Mucosa of descending colon (tissue), 3 donors: Measurements from ENCODE around the gene TXN. TPM values are rescaled to one million over a fixed set of nuclear protein-coding genes. Genes with fewer than 3 reads are reported as not detected.

Experiments
- ATAC-seq: fragments of 200-7000 bp; cut with Tn5 transposase; one replicate; pipeline ENCODE4 v1.9.1; 2020; ENCODE audit warnings: mild to moderate bottlenecking, moderate library complexity
- DNase-seq, 3 donors: peaks; one replicate each; pipeline ENCODE4 v3.0.0-alpha.2; 2020
- H3K36me3 ChIP-seq: fragments of 200-600 bp; one replicate; pipeline ENCODE4 v1.8.0; 2021; ENCODE audit warnings: low read depth, mild to moderate bottlenecking
- H3K4me1 ChIP-seq: fragments of 200-600 bp; one replicate; pipeline ENCODE4 v1.8.0; 2021; ENCODE audit warnings: low read depth, mild to moderate bottlenecking
- H3K4me3 ChIP-seq: fragments of 200-600 bp; one replicate; pipeline ENCODE4 v1.8.0; 2021; ENCODE audit warnings: mild to moderate bottlenecking
- H3K9me3 ChIP-seq: fragments of 200-600 bp; one replicate; pipeline ENCODE4 v1.8.0; 2021; ENCODE audit warnings: mild to moderate bottlenecking
- intact Hi-C, 2 donors: fragments of 100-400 bp; cut with DNase I in 1 of 2; cut with micrococcal nuclease in 1 of 2; formaldehyde crosslinking; loops; one replicate each; pipeline versions ENCODE4 v1.11.0 to v1.11.1; 2022; cut with DNase I, micrococcal nuclease
- total RNA-seq, 3 donors: library from RNA; stranded (reverse); fragmentation: NEBNext Ultra II Directional in 2 of 3; extraction: Animal tissue kit (Norgen Biotek cat#: 25700) in 2 of 3; gene quantifications; one replicate each; pipeline versions ENCODE4 v1.2.1 to v1.2.4, GENCODE V29; 2021 to 2023
- TF ChIP-seq, protein P1 (sequence below): fragments of 200-600 bp; IDR thresholded peaks from one replicate; pipeline ENCODE4 v1.8.0; 2022; ENCODE audit warnings: antibody characterized with exemption, mild to moderate bottlenecking
- donor health status: DM: no; HTN: no; CAD: no; lungs with moderate emphysema.
- donor health status: DM: no; HTN: no; CAD: no.
- donor health status: DM: no; HTN: yes; CAD: no.

TXN gene
- total RNA-seq, 3 donors from 2014 or later = 228 to 441 (median 422) TPM

DNA sequence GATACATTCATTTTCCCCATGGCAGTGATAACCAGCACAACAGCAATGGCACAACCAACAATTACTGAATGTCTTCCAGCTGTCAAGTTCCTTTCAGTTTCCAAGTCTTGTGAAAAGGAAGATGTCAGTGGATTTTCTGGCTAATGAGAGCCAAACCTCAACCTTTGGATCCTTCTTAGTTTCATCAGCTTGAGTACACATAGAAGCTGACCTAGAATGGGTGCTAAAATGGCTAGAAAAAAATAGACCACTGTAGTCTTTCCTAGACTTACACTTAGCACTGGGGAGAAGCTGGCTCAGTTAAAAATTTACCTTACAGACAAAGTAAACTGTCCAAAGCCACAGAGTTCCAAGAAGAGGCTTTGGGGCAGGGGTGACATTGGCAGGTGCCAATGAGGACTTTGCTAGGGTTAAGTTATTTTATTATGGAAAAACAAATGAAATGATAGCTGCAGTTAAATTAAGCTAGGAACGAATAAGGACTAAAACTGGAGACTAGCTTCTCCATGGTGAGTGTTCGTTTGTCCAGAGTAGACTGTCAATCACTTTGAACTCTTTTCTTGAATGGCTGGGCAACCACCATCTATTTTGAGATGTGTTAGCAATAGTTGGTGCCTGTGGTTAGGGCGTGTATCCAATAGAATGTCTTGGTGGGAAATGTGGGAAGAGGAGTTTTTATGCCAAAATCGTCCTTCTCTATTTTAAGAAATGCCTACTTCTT is 25.9 kb upstream of the TXN start:
- Histone ChIP-seq H3K36me3 (no peaks in the 10 kb centered on the region), H3K9me3 (no peaks in the 10 kb centered on the region), H3K4me3 (no peak overlapping the region), H3K4me1 (peaks cover 8% of the 10 kb centered on the region)
- peak; percentile 44 for ATAC-seq
- TF ChIP-seq, protein P1, sequence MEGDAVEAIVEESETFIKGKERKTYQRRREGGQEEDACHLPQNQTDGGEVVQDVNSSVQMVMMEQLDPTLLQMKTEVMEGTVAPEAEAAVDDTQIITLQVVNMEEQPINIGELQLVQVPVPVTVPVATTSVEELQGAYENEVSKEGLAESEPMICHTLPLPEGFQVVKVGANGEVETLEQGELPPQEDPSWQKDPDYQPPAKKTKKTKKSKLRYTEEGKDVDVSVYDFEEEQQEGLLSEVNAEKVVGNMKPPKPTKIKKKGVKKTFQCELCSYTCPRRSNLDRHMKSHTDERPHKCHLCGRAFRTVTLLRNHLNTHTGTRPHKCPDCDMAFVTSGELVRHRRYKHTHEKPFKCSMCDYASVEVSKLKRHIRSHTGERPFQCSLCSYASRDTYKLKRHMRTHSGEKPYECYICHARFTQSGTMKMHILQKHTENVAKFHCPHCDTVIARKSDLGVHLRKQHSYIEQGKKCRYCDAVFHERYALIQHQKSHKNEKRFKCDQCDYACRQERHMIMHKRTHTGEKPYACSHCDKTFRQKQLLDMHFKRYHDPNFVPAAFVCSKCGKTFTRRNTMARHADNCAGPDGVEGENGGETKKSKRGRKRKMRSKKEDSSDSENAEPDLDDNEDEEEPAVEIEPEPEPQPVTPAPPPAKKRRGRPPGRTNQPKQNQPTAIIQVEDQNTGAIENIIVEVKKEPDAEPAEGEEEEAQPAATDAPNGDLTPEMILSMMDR = no peak
- intact Hi-C loops = no loop called here
- no peak for DNase-seq

DNA sequence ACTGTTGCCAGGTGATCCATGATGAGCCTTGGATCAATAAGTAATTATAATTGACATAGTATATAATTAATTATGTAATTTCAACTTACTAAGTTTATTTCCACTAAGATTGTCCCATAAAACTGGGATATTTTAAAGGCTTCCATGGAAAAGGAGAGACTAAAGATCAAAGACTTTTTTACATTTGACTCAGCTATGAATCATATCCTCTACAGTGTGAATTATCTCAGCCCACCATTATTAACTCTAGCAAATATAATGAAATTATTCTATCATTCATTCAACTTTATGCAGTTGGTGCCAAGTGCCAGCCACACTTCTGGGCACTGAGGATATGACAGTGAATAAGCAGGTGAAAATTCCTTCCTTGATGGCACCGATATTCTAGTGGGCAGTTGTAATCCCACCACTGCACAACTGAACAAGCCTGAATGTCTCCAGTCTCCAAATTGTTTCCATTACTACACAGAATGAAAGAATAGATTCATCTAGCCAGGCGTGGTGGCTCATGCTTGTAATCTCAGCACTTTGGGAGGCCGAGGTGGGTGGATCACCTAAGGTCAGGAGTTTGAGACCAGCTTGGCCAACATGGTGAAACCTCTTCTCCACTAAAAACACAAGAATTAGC is 21.9 kb upstream of the TXN start:
- ATAC-seq (no peak), DNase-seq (no peak)
- Histone ChIP-seq H3K9me3 (no peaks in the 10 kb centered on the region), H3K4me3 (no peak overlapping the region), H3K36me3 (no peaks in the 10 kb centered on the region), H3K4me1 (peaks cover 8% of the 10 kb centered on the region)
- intact Hi-C loops = no loop called here
- TF ChIP-seq, protein P1 = no peak

DNA sequence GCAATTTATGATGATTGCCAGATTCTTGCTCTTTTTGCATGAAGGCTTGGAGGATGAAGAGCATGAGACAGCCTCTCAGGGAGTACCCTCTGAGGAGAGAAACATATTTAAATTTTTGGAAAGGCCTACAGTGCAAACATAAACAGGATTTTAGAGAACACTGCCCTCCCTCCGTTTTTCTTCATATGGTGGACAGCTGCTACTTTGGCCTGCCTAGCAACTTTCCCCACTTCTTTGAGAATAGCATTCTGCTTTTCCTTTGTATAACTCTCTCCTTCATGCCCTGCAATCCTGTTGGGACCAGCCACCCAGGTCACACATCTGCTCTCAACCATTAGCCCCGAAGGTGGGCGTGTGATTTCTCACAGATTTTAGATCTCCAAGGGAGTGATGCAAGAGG is 20.5 kb upstream of the TXN start:
- Histone ChIP-seq H3K36me3 (no peaks in the 10 kb centered on the region), H3K9me3 (no peaks in the 10 kb centered on the region), H3K4me3 (no peak overlapping the region), H3K4me1 (peaks cover 5% of the 10 kb centered on the region)
- no peak for ATAC-seq
- intact Hi-C loops = no loop called here
- no peak for DNase-seq
- TF ChIP-seq, protein P1 = no peak

DNA sequence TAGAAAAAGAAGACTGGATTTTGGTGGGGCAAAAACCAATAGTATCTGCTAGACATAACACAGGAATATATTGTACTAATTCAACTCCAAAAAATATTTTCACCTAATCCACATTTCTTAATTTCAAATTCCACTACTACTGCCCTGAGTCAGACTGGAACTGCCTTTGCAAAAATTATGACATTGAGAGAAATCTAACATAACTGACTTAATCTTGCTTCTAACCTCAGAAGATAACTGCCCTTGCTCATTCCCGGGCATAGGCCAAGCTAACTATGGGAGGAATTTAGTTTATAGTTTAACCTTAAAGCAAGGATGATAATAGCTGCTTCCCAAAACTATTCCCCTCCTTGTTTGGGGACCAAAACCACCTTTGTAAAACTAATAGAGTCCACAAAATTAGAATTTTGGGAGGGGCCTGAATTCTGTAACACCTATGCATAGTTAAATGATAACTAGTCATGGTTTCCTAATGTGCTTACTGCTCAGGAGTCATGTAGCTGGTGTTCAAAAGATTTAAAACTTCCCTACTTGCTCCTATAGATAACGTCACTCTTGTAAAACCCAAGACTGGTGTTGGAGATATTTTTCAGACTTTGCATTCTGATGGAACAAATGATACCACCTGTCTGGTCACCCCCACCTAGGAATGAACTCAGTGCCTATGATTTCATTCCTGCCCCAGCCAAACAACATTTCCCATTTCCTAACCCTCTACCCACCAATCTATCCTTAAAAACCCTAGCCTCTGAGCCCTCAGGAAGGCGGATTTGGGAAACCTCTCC is 14.1 kb upstream of the TXN start:
- Histone ChIP-seq H3K9me3 (no peaks in the 10 kb centered on the region), H3K4me3 (no peak overlapping the region), H3K4me1 (no peaks in the 10 kb centered on the region), H3K36me3 (no peaks in the 10 kb centered on the region)
- ATAC-seq (no peak), DNase-seq (no peak)
- intact Hi-C loops = no loop called here
- TF ChIP-seq, protein P1 = no peak

DNA sequence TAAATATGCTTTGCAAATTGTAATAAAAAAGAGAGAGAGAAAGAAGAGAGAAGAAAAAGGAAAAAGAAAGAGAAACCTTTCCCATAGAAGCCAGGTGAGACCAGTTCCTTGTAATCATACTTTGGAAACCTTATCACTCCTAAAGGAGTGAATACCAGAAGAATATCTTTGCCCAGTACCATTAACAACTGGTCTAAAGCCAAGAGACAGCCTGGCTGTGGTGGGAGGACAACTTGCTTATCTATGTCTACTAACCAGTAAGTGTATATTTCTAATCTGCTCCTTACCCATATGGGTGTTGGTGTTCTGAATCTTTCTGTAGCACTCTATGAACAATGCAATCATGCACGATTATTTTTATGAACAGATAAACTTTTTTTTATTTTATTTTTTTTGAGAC is 10.5 kb upstream of the TXN start:
- Histone ChIP-seq H3K36me3 (no peaks in the 10 kb centered on the region), H3K4me3 (no peak overlapping the region), H3K4me1 (no peaks in the 10 kb centered on the region), H3K9me3 (no peaks in the 10 kb centered on the region)
- TF ChIP-seq, protein P1 = no peak
- DNase-seq = no peak
- intact Hi-C loops = no loop called here
- peak; percentile 38 for ATAC-seq
